GM12878 (cell line): ENCODE data around the gene CKS2. TPM values are rescaled to one million over a fixed set of nuclear protein-coding genes. Genes with fewer than 3 reads are reported as not detected.

ENCODE experiments used
- ATAC-seq: fragments of 200-7000 bp; cut with Tn5 transposase; 3 replicates; pipeline ENCODE4 v1.9.1; 2020; ENCODE audit warnings: mild to moderate bottlenecking, moderate library complexity
- BruUV-seq: library from RNA; stranded (reverse); fragments of 400-500 nt; replicated peaks from 2 replicates; lab custom pipeline; 2021; lab: Mats Ljungman, UMichigan
- CTCF ChIA-PET: fragments of 300-600 bp; sonication (Branson Sonifier 250); formaldehyde crosslinking; extraction: SDS; loops from one replicate; lab custom pipeline; 2021; ENCODE audit warnings: inconsistent platforms; lab: Yijun Ruan, JAX
- POLR2A ChIA-PET: fragments of 350-600 bp; formaldehyde crosslinking; extraction: SDS; loops from one replicate; lab custom pipeline; 2021; ENCODE audit warnings: inconsistent platforms; lab: Charles Lee
- RAD21 ChIA-PET: fragments of 300-600 bp; sonication (Branson Sonifier 250); formaldehyde crosslinking; loops from one replicate; lab custom pipeline; 2023; ENCODE audit warnings: antibody characterized with exemption; ENCODE audit not compliant: unreplicated experiment; lab: Charles Lee
- SMC1A ChIA-PET: fragments of 300-600 bp; sonication (Branson Sonifier 250); formaldehyde crosslinking; loops from one replicate; lab custom pipeline; 2023; ENCODE audit not compliant: unreplicated experiment, uncharacterized antibody; lab: Charles Lee
- DNase-seq: peaks from one replicate; pipeline ENCODE4 v3.0.0-alpha.2; 2011; ENCODE audit warnings: low read depth, low spot score
- FAIRE-seq: peaks from 3 replicates; lab custom pipeline; 2011; peaks lifted over from hg19 to GRCh38; lab: Jason Lieb, UNC
- H2AFZ ChIP-seq: 2 replicates; pipeline ENCODE4 v1.6.0; 2011; ENCODE audit warnings: low read depth, low read length, control low read depth; ENCODE audit not compliant: control insufficient read depth
- H3K27ac ChIP-seq: 2 replicates; pipeline ENCODE4 v1.5.1; 2011; ENCODE audit warnings: control low read depth; ENCODE audit not compliant: control insufficient read depth, insufficient read depth
- H3K27me3 ChIP-seq, 2 experiments: replicated peaks in 1 of 2; 2 replicates each; pipeline versions ENCODE4 v1.6.0 to v1.6.1; 2011; ENCODE audit warnings: low read length in 1 of 2; ENCODE audit not compliant: control insufficient read depth in 2 of 2, insufficient read depth in 2 of 2
- H3K36me3 ChIP-seq, 2 experiments: 2 replicates each; pipeline ENCODE4 v1.5.1; 2011; ENCODE audit warnings: low read length in 1 of 2; ENCODE audit not compliant: control insufficient read depth in 2 of 2, insufficient read depth in 2 of 2
- H3K4me1 ChIP-seq: 2 replicates; pipeline ENCODE4 v1.6.1; 2011; ENCODE audit warnings: mild to moderate bottlenecking, low read length, moderate library complexity, mixed read lengths; ENCODE audit not compliant: control insufficient read depth, insufficient read depth
- H3K4me2 ChIP-seq: 2 replicates; pipeline ENCODE4 v1.6.0; 2011; ENCODE audit warnings: control low read depth; ENCODE audit not compliant: control insufficient read depth, insufficient read depth
- H3K4me3 ChIP-seq: fragments of 200-600 bp; sonication (generic); 2 replicates; pipeline ENCODE4 v1.5.1; 2016
- H3K79me2 ChIP-seq: 2 replicates; pipeline ENCODE4 v1.6.0; 2011; ENCODE audit warnings: low read length; ENCODE audit not compliant: control insufficient read depth, insufficient read depth
- H3K9ac ChIP-seq: 2 replicates; pipeline ENCODE4 v1.8.0; 2011; ENCODE audit warnings: low read length, control low read depth, mixed read lengths; ENCODE audit not compliant: control insufficient read depth, insufficient read depth
- H3K9me3 ChIP-seq: replicated peaks from 3 replicates; pipeline ENCODE4 v1.5.1; 2011; ENCODE audit warnings: mild to moderate bottlenecking, low read length; ENCODE audit not compliant: control insufficient read depth, insufficient read depth
- H4K20me1 ChIP-seq: 2 replicates; pipeline ENCODE4 v1.6.0; 2011; ENCODE audit not compliant: control insufficient read depth, insufficient read depth
- BRCA1 ChIP-seq: IDR thresholded peaks from 2 replicates; pipeline ENCODE4 v1.6.1; 2011; ENCODE audit warnings: low read depth, low read length, improper control_type of control experiment
- RAD51 ChIP-seq: fragments of 450-650 bp; IDR thresholded peaks from 2 replicates; pipeline ENCODE4 v1.6.1; 2016; ENCODE audit warnings: moderate library complexity, mild to moderate bottlenecking, inconsistent platforms
- WGBS: methylation state at CpG from one replicate; pipeline ENCODE4 v1.1.6; 2016; ENCODE audit warnings: low lambda C conversion rate; ENCODE audit not compliant: insufficient replicate concordance, insufficient coverage; ENCODE audit errors: missing lambda C conversion rate; 5-methylcytosine and 5-hydroxymethylcytosine counted together
- in situ Hi-C: fragments of 300-500 bp; cut with MboI; formaldehyde crosslinking; loops from 9 replicates; pipeline ENCODE4 v1.14.3; 2018; ENCODE audit warnings: mixed read lengths
- intact Hi-C: fragments of 100-400 bp; cut with micrococcal nuclease; formaldehyde crosslinking; loops from one replicate; pipeline ENCODE4 v1.14.2; 2022; ENCODE audit not compliant: unreplicated experiment
- polyA plus RNA-seq, 11 experiments: library from polyadenylated mRNA; depleted of rRNA in 4 of 11; unstranded in 6 of 11; stranded (reverse) in 5 of 11; fragments of >200 nt; fragmentation: Nextera tagmentation in 4 of 11; fragmentation: Illumina TruSeq in 1 of 11; extraction: Ambion mirVana in 4 of 11; extraction: Trizol in 1 of 11; gene quantifications; 1 replicate in 1 of 11; 2 replicates in 10 of 11; pipeline versions ENCODE4 v1.2.1 to v1.2.3, GENCODE V29; 2011 to 2016; ENCODE audit warnings: inconsistent platforms in 2 of 11, missing spikeins in 2 of 11, low read depth in 1 of 11
- total RNA-seq, 4 experiments: library from RNA; depleted of rRNA in 3 of 4; stranded (reverse); fragments of >200 nt in 3 of 4; fragmentation: Illumina TruSeq in 1 of 4; extraction: Trizol in 1 of 4; gene quantifications; 2 replicates each; pipeline versions ENCODE4 v1.2.1 to v1.2.3, GENCODE V29; 2013 to 2021
- TF ChIP-seq, protein P1 (sequence below): fragments of 450-650 bp; conservative IDR thresholded peaks from 2 replicates; pipeline ENCODE4 v1.6.1; 2017; ENCODE audit warnings: mild to moderate bottlenecking, moderate library complexity

The CKS2 gene
- total and polyA plus RNA-seq, 10 of the 15 experiments (the other 5 are each of a cell fraction or from before 2014, with no cell fraction given), result 172 to 1,251 (median 503) TPM

- Histone ChIP-seq H4K20me1 (peaks cover 4% of the 10 kb centered on the region; the same call in 1 of the 2 replicates), H2AFZ (peak overlapping the region; percentile 61), H3K4me3 (peak overlapping the region; percentile 75), H3K4me2 (peak overlapping the region; percentile 89), H3K9ac (peak overlapping the region; percentile 98), H3K27ac (peak overlapping the region; percentile 91), H3K4me1 (no peaks in the 10 kb centered on the region; the same call in 1 of the 2 replicates), H3K36me3 (peaks cover 0 to 9% of the 10 kb centered on the region in 2 experiments; a peak in 3 of 4 replicates), H3K27me3 (no peaks in the 10 kb centered on the region), H3K79me2 (peaks cover 76% of the 10 kb centered on the region), H3K9me3 (no peaks in the 10 kb centered on the region)
- in situ Hi-C loops (loop anchor here (25.0 kb wide), 1 partner anchor 1750 kb away; no protein-coding TSS in a partner anchor), intact Hi-C loops (loop anchor here (10.0 kb wide), 1 partner anchor 183 kb away; the partner anchor contains the start of gene SEMA4D)
- FAIRE-seq (no peak), DNase-seq (no peak), ATAC-seq (no peak)
- WGBS, result under 1% methylated on average over 8 of the region's 8 CpGs
- ChIA-PET RAD21 (no interaction called here), CTCF (interaction anchor here (1.0 to 1.9 kb wide), 2 partner anchors 13 to 237 kb away, joined by 3 to 7 read pairs; no protein-coding TSS in a partner anchor), SMC1A (interaction anchor here (1.1 to 1.3 kb wide), 2 partner anchors 113 to 174 kb away, joined by 3 to 4 read pairs; no protein-coding TSS in a partner anchor), POLR2A (interaction anchor here (0.9 to 1.2 kb wide), 2 partner anchors 184 to 219 kb away, joined by 3 read pairs; no protein-coding TSS in a partner anchor)
- TF ChIP-seq BRCA1, result no peak
- TF ChIP-seq, protein P1, sequence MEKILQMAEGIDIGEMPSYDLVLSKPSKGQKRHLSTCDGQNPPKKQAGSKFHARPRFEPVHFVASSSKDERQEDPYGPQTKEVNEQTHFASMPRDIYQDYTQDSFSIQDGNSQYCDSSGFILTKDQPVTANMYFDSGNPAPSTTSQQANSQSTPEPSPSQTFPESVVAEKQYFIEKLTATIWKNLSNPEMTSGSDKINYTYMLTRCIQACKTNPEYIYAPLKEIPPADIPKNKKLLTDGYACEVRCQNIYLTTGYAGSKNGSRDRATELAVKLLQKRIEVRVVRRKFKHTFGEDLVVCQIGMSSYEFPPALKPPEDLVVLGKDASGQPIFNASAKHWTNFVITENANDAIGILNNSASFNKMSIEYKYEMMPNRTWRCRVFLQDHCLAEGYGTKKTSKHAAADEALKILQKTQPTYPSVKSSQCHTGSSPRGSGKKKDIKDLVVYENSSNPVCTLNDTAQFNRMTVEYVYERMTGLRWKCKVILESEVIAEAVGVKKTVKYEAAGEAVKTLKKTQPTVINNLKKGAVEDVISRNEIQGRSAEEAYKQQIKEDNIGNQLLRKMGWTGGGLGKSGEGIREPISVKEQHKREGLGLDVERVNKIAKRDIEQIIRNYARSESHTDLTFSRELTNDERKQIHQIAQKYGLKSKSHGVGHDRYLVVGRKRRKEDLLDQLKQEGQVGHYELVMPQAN, result 0 out of 2 replicates have a peak, but pooled peaks have one; percentile 2
- no peak for TF ChIP-seq RAD51
- BruUV-seq, result no TSS peak
Measured at GRCh38 chr9:89312222-89312571, 1.2 kb downstream of the CKS2 start.
